Peyer's patch (tissue), 4 donors: ENCODE data around the gene RALGPS1.

ENCODE experiments used
- CTCF ChIP-seq, 6 experiments: fragments of 450-650 bp in 4 of 6; fragments of 200-600 bp in 2 of 6; sonication (generic) in 1 of 6; IDR thresholded peaks; one replicate each; pipeline ENCODE4 v1.5.1; 2017 to 2019; ENCODE audit warnings: antibody characterized with exemption in 6 of 6, mild to moderate bottlenecking in 3 of 6, moderate library complexity in 1 of 6
- POLR2A ChIP-seq, 2 donors: fragments of 450-650 bp; IDR thresholded peaks; one replicate each; pipeline ENCODE4 v1.5.1; 2017; ENCODE audit warnings: antibody characterized with exemption in 2 of 2, mild to moderate bottlenecking in 2 of 2, moderate library complexity in 2 of 2

GRCh38 chr9:126932871-126933321, 18.3 kb downstream of the RALGPS1 start:
- TF ChIP-seq CTCF (IDR thresholded peaks at IDR 0.05) (no peak), POLR2A (IDR thresholded peaks at IDR 0.05) (no peak)
